Upper lobe of left lung (tissue), 4 donors: ENCODE measurements around the gene MATN4.

Experiments used
- EP300 ChIP-seq, 4 donors: sonication (generic); formaldehyde crosslinking; IDR thresholded peaks; one replicate each; pipeline ENCODE4 v1.5.1; 2017; ENCODE audit warnings: antibody characterized with exemption in 4 of 4, control low read depth in 2 of 4
- POLR2A ChIP-seq, 4 donors: fragments of 450-650 bp; IDR thresholded peaks; one replicate each; pipeline ENCODE4 v1.5.1; 2016 to 2017; ENCODE audit warnings: antibody characterized with exemption in 4 of 4, mild to moderate bottlenecking in 2 of 4
- TF ChIP-seq, protein P1 (sequence below), 6 experiments: fragments of 450-650 bp in 4 of 6; fragments of 200-600 bp in 2 of 6; sonication (generic) in 2 of 6; IDR thresholded peaks; one replicate each; pipeline ENCODE4 v1.5.1; 2016 to 2019; ENCODE audit warnings: antibody characterized with exemption in 6 of 6

- TF ChIP-seq, protein P1, sequence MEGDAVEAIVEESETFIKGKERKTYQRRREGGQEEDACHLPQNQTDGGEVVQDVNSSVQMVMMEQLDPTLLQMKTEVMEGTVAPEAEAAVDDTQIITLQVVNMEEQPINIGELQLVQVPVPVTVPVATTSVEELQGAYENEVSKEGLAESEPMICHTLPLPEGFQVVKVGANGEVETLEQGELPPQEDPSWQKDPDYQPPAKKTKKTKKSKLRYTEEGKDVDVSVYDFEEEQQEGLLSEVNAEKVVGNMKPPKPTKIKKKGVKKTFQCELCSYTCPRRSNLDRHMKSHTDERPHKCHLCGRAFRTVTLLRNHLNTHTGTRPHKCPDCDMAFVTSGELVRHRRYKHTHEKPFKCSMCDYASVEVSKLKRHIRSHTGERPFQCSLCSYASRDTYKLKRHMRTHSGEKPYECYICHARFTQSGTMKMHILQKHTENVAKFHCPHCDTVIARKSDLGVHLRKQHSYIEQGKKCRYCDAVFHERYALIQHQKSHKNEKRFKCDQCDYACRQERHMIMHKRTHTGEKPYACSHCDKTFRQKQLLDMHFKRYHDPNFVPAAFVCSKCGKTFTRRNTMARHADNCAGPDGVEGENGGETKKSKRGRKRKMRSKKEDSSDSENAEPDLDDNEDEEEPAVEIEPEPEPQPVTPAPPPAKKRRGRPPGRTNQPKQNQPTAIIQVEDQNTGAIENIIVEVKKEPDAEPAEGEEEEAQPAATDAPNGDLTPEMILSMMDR (IDR thresholded peaks at IDR 0.05), result no peak
- TF ChIP-seq POLR2A (IDR thresholded peaks at IDR 0.05) (no peak), EP300 (IDR thresholded peaks at IDR 0.05) (no peak)
Measured at GRCh38 chr20:45279992-45280391, 28.1 kb downstream of the MATN4 start.
